Tibial nerve (tissue), 4 donors: ENCODE results near the gene BPIFB2. TPM values are rescaled to one million over a fixed set of nuclear protein-coding genes. Genes with fewer than 3 reads are reported as not detected.

Experiments used
- DNase-seq, 2 donors: peaks; one replicate each; pipeline ENCODE4 v3.0.0-alpha.2; 2019; ENCODE audit warnings: low spot score in 2 of 2
- H3K27ac ChIP-seq, 4 donors: fragments of 200-600 bp; sonication (generic) in 3 of 4; one replicate each; pipeline ENCODE4 v1.5.1; 2017 to 2019; ENCODE audit warnings: mild to moderate bottlenecking in 1 of 4
- H3K27me3 ChIP-seq, 2 donors: fragments of 200-600 bp; sonication (generic) in 1 of 2; one replicate each; pipeline versions ENCODE4 v1.5.1 to v1.6.0; 2017 to 2019
- H3K36me3 ChIP-seq, 3 donors: fragments of 200-600 bp; sonication (generic); one replicate each; pipeline ENCODE4 v1.5.1; 2018 to 2019
- H3K4me1 ChIP-seq, 4 donors: fragments of 200-600 bp; sonication (generic) in 3 of 4; one replicate each; pipeline ENCODE4 v1.5.1; 2017 to 2019
- H3K4me3 ChIP-seq, 4 donors: fragments of 200-600 bp; sonication (generic) in 3 of 4; one replicate each; pipeline ENCODE4 v1.5.1; 2017 to 2019; ENCODE audit warnings: mild to moderate bottlenecking in 1 of 4, moderate library complexity in 1 of 4
- H3K9me3 ChIP-seq, 4 donors: fragments of 200-600 bp; sonication (generic) in 3 of 4; one replicate each; pipeline ENCODE4 v1.5.1; 2017 to 2019
- EP300 ChIP-seq, 2 donors: sonication (generic); formaldehyde crosslinking; IDR thresholded peaks; one replicate each; pipeline ENCODE4 v1.6.1; 2017; ENCODE audit warnings: antibody characterized with exemption in 2 of 2, mild to moderate bottlenecking in 1 of 2
- POLR2A ChIP-seq, 2 donors: fragments of 450-650 bp; IDR thresholded peaks; one replicate each; pipeline ENCODE4 v1.6.1; 2017; ENCODE audit warnings: antibody characterized with exemption in 2 of 2, mild to moderate bottlenecking in 2 of 2, moderate library complexity in 2 of 2
- WGBS, 2 donors: methylation state at CpG; one replicate each; pipeline ENCODE4 v1.1.5; 2018; 5-methylcytosine and 5-hydroxymethylcytosine counted together
- total RNA-seq, 4 donors: library from RNA; depleted of rRNA; stranded (reverse); fragments of >200 nt; gene quantifications; one replicate each; pipeline ENCODE4 v1.1.0, GENCODE V29; 2016
- TF ChIP-seq, protein P1 (sequence below), 5 experiments: fragments of 200-600 bp in 3 of 5; fragments of 450-650 bp in 2 of 5; sonication (generic) in 3 of 5; IDR thresholded peaks; one replicate each; pipeline ENCODE4 v1.5.1; 2016 to 2019; ENCODE audit warnings: antibody characterized with exemption in 5 of 5, mild to moderate bottlenecking in 3 of 5, moderate library complexity in 2 of 5

BPIFB2 gene
- total RNA-seq, 4 donors from 2014 or later = not detected

DNA sequence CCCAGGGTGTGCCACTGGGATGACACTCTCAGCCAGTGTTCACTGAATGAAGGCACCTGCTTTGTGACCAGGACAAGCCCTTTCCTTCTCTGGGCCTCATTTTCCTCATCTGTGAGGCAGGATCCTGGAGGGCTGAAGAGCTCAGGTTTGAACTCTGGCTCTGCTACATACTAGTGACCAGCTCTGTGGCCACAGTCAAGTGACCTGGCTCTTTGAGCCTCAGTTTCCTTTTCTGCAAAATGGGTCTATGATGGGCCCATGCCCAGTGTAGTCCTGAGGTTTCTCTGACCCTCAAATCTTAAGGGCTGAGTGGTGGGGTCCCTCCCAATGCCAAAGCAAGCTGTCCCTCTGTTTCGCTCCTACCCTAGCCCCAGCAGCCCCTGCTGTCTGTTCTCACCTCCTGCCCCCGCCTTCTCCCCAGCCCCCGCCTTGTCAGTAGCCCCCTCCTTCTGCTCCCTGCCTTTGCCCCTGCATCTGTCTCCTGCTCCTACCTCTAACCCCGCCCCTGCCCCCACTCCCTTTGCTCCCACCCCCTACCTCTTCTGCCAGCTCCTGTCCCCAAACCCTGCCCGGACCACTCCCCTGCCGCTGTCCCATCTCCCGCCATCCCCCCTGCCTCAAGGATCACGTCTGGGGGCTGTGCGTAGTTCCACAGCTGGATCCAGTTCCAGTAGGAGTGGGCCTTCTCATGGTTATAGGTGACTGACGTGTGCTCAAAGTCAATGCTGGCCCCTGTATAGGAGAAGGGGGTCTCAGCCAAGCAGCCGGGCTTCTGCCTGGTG is 20.3 kb upstream of the BPIFB2 start:
- no peak overlapping the region for H3K4me3 ChIP-seq
- no peaks in the 10 kb centered on the region for H3K36me3 ChIP-seq
- H3K9me3 ChIP-seq = no peaks in the 10 kb centered on the region
- WGBS, 2 donors = 85 to 87% methylated on average over 10 to 11 of the region's 11 CpGs
- no peak overlapping the region for H3K27ac ChIP-seq
- no peaks in the 10 kb centered on the region for H3K27me3 ChIP-seq
- peaks cover 0 to 36% (median 13%) of the 10 kb centered on the region in 4 donors for H3K4me1 ChIP-seq
- TF ChIP-seq EP300 (IDR thresholded peaks at IDR 0.05) (no peak), POLR2A (IDR thresholded peaks at IDR 0.05) (no peak)
- TF ChIP-seq, protein P1, sequence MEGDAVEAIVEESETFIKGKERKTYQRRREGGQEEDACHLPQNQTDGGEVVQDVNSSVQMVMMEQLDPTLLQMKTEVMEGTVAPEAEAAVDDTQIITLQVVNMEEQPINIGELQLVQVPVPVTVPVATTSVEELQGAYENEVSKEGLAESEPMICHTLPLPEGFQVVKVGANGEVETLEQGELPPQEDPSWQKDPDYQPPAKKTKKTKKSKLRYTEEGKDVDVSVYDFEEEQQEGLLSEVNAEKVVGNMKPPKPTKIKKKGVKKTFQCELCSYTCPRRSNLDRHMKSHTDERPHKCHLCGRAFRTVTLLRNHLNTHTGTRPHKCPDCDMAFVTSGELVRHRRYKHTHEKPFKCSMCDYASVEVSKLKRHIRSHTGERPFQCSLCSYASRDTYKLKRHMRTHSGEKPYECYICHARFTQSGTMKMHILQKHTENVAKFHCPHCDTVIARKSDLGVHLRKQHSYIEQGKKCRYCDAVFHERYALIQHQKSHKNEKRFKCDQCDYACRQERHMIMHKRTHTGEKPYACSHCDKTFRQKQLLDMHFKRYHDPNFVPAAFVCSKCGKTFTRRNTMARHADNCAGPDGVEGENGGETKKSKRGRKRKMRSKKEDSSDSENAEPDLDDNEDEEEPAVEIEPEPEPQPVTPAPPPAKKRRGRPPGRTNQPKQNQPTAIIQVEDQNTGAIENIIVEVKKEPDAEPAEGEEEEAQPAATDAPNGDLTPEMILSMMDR (IDR thresholded peaks at IDR 0.05) = no peak
- DNase-seq = no peak

GRCh38 chr20:32988008-32988407 is 19.5 kb upstream of the BPIFB2 start:
- no peaks in the 10 kb centered on the region for H3K9me3 ChIP-seq
- no peak overlapping the region for H3K27ac ChIP-seq
- TF ChIP-seq, protein P1 (IDR thresholded peaks at IDR 0.05) = no peak
- TF ChIP-seq EP300 (IDR thresholded peaks at IDR 0.05) = no peak
- H3K36me3 ChIP-seq = no peaks in the 10 kb centered on the region
- DNase-seq = no peak
- WGBS, 2 donors = 63 to 64% methylated on average over 10 to 16 of the region's 16 CpGs
- H3K4me1 ChIP-seq = peaks cover 0 to 28% (median 10%) of the 10 kb centered on the region in 4 donors
- H3K27me3 ChIP-seq = no peaks in the 10 kb centered on the region
- H3K4me3 ChIP-seq = no peak overlapping the region

- H3K27ac ChIP-seq = no peak overlapping the region
- no peaks in the 10 kb centered on the region for H3K27me3 ChIP-seq
- no peaks in the 10 kb centered on the region for H3K9me3 ChIP-seq
- no peak overlapping the region for H3K4me3 ChIP-seq
- WGBS, 2 donors = 81 to 83% methylated on average over 14 of the region's 14 CpGs
- H3K4me1 ChIP-seq = peaks cover 0 to 11% (median 2%) of the 10 kb centered on the region in 4 donors
- DNase-seq = no peak
- TF ChIP-seq POLR2A (IDR thresholded peaks at IDR 0.05) = no peak
- TF ChIP-seq EP300 (IDR thresholded peaks at IDR 0.05) = no peak
- H3K36me3 ChIP-seq = no peaks in the 10 kb centered on the region
These were observed 17.8 kb upstream of the BPIFB2 start for GRCh38 chr20:32989507-32990283.

- 77 to 80% methylated on average over 3 of the region's 3 CpGs for WGBS, 2 donors
- TF ChIP-seq EP300 (IDR thresholded peaks at IDR 0.05) (no peak), POLR2A (IDR thresholded peaks at IDR 0.05) (no peak)
- TF ChIP-seq, protein P1 (IDR thresholded peaks at IDR 0.05) = no peak
These were observed 17.1 kb upstream of the BPIFB2 start for GRCh38 chr20:32990426-32990825.

GRCh38 chr20:32991383-32991782 is 16.1 kb upstream of the BPIFB2 start:
- no peak for TF ChIP-seq EP300 (IDR thresholded peaks at IDR 0.05)
- TF ChIP-seq POLR2A (IDR thresholded peaks at IDR 0.05) = no peak
- TF ChIP-seq, protein P1 (IDR thresholded peaks at IDR 0.05) = no peak
- Histone ChIP-seq H3K9me3 (peaks cover 0 to 10% (median 0%) of the 10 kb centered on the region in 4 donors), H3K27ac (no peak overlapping the region), H3K36me3 (no peaks in the 10 kb centered on the region), H3K4me1 (no peaks in the 10 kb centered on the region), H3K27me3 (no peaks in the 10 kb centered on the region), H3K4me3 (no peak overlapping the region)
- WGBS, 2 donors = 58 to 74% methylated on average over 3 of the region's 3 CpGs
- no peak for DNase-seq

More at GRCh38 chr20:32990426-32990825, 17.1 kb upstream of the BPIFB2 start:
- peaks cover 0 to 2% (median 0%) of the 10 kb centered on the region in 4 donors for H3K9me3 ChIP-seq
- DNase-seq = no peak
- H3K27me3 ChIP-seq = no peaks in the 10 kb centered on the region
- no peak overlapping the region for H3K27ac ChIP-seq
- peaks cover 0 to 4% (median 0%) of the 10 kb centered on the region in 4 donors for H3K4me1 ChIP-seq
- no peaks in the 10 kb centered on the region for H3K36me3 ChIP-seq
- no peak overlapping the region for H3K4me3 ChIP-seq
